GM13977 (cell line): ENCODE measurements around the gene RPS6KB2.

Experiments
- DNase-seq: peaks from one replicate; pipeline ENCODE4 v3.0.0; 2012; ENCODE audit warnings: low spot score
- in situ Hi-C: fragments of 300-500 bp; cut with MboI; formaldehyde crosslinking; loops from one replicate; pipeline ENCODE4 v1.12.0; 2022; ENCODE audit warnings: low sequenced_read_pairs, low pct_unique_long_range_greater_than_20kb, mixed read lengths, inconsistent platforms; ENCODE audit not compliant: unreplicated experiment
- TF ChIP-seq, protein P1 (sequence below): IDR thresholded peaks from 2 replicates; pipeline ENCODE4 v1.5.1; 2012; ENCODE audit warnings: mild to moderate bottlenecking, control low read depth; ENCODE audit not compliant: insufficient read depth; ENCODE audit errors: extremely low read depth, missing control alignments

The RPS6KB2 gene

DNA sequence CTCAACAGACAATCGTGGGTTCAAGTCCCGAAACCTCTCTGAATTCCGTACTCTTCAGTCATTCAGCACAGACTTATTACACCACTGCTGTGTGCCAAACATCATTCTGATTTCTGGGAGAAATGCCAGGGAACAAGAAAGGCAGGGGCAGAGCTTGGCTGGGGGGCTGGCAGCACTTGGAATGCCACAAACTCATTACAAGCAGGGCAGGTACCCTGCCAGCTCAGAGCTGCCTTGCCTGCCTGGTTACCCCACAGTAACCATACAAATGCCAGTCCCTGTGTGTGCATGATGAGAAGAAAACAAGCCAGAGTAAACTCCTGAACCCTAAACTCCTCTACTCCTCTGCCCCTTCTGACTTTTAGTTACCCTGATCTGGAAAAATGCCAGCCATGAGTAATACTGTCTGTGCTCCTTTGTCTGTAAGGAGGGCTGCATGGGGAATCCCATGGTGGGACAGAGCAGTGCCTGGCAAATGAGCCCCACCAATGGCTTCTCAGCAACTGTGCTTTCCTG lies 43.4 kb upstream of the RPS6KB2 start:
- no peak for DNase-seq
- in situ Hi-C loops, result loop anchor here (10.0 kb wide), 1 partner anchor 50 kb away; no protein-coding TSS in a partner anchor
- TF ChIP-seq, protein P1, sequence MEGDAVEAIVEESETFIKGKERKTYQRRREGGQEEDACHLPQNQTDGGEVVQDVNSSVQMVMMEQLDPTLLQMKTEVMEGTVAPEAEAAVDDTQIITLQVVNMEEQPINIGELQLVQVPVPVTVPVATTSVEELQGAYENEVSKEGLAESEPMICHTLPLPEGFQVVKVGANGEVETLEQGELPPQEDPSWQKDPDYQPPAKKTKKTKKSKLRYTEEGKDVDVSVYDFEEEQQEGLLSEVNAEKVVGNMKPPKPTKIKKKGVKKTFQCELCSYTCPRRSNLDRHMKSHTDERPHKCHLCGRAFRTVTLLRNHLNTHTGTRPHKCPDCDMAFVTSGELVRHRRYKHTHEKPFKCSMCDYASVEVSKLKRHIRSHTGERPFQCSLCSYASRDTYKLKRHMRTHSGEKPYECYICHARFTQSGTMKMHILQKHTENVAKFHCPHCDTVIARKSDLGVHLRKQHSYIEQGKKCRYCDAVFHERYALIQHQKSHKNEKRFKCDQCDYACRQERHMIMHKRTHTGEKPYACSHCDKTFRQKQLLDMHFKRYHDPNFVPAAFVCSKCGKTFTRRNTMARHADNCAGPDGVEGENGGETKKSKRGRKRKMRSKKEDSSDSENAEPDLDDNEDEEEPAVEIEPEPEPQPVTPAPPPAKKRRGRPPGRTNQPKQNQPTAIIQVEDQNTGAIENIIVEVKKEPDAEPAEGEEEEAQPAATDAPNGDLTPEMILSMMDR, result no peak

DNA sequence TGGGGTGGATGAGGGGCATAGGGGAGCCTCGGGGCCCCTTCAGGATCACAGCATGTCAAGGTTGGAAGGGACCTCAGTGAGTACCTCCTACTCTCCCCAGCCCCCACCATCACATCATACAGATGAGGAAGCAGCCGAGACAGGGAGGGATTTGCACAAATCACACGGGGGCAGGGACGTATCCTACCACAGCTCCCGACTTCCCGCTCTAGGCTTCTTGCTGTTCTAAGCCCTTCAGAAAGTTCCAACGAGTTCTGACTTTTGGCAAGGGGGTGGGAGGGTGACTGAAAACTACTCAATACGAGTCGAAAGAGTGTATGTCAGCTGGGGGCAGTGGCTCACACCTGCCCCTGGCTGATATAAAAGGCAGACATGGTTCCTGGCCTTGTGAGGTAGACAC lies 41.2 kb upstream of the RPS6KB2 start:
- TF ChIP-seq, protein P1, result no peak
- in situ Hi-C loops, result loop anchor here (10.0 kb wide), 1 partner anchor 52 kb away; no protein-coding TSS in a partner anchor
- no peak for DNase-seq

DNA sequence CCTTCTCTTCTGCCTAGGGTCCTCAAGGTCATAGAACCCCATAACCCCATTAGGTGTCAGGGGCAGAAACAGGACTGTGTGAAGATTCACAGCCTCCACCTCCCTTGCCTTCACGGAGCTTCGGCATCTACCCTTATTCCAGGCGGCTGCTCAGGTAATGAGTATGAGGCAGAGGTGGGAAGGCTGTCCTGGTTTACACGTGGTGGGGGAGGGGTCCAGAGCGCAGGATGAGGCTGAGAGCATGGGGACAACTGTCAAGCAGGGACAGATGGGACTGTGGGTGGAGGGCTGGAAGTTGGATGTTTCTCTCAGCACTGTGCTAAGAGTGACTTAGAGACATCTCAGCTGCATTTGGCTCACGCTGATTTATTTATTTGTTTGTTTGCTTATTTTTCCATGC lies 40.8 kb upstream of the RPS6KB2 start:
- DNase-seq, result no peak
- in situ Hi-C loops, result loop anchor here (10.0 kb wide), 1 partner anchor 53 kb away; no protein-coding TSS in a partner anchor

DNA sequence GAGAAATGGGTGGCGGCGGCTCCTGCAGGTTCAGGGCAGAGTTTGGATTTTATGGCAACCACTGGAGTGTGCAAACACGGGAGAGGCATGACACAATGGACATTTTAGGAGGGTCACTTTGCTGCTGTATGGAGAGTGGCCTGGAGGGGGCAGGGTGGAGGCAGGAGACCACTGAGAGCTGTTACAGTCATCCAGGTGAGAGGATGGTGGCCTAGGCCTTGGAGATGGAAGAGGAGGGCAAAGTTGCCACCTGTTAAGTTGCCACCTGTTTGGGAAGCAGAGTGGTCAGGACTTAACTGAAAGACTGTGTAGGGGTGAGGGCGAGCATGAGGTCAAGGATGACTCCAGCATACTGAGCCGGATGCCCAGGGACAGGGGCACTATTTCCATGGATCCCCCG lies 38.8 kb upstream of the RPS6KB2 start:
- peak; percentile 68 for DNase-seq
- TF ChIP-seq, protein P1, result peak; percentile 68
- in situ Hi-C loops, result loop anchor here (10.0 kb wide), 1 partner anchor 55 kb away; no protein-coding TSS in a partner anchor

More for the DNA sequence above, 40.8 kb upstream of the RPS6KB2 start:
- TF ChIP-seq, protein P1, result no peak

DNA sequence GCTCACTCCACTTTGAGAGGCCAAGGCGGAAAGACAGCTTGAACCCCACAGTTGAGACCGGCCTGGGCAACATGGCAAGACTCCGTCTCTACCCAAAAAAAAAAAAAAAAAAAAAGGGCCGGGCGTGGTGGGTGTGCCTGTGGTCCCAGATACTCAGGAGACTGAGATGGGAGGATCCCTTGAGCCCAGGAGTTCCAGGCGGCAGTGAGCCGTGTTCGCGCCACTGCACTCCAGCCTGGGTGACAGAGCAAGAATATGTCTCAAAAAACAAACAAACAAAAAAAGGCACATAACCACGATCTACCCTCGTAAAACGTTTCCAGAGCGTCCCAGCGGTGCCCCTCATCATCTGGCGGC lies 37.4 kb upstream of the RPS6KB2 start:
- DNase-seq, result no peak
- in situ Hi-C loops, result no loop called here
- TF ChIP-seq, protein P1, result no peak

DNA sequence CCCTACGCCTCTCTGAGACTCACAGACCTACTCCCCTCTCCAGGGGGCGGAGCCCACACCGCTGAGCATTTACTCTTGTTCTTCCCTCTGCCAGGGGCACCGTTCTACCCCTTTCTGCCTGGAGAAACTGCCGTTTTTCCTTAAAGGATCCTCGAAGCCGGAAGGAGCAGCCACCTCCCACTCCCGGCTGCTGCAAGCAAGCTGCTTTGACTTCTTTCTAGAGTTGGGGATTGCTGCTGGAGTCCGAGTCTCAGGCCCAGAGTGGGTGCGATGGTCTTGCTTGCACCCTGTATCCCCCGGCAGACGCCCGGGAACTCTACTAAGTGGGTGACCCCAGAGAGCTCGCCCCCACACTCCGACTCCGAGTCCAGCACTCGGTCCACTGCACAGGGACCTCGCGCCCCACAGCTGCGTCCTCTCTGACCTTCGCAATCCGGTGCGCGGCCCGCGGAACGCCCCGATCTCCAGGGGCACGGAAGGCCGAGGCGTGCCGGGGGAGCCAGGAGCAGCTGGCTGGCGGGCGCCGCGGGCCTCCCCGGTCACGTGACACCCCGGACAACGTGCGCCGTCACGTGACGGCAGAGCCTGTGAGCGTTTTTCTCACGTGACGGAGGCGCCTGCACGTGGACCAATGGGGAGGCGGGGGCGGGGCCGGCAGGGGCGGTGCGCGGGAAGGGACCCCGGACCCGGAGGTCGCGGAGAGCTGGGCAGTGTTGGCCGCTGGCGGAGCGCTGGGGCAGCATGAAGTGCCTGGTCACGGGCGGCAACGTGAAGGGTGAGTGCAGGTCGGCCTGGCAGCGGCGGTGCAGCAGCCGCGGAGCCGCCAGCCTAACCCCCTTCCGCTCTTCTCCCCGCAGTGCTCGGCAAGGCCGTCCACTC lies 36.8 kb upstream of the RPS6KB2 start, which contains the start of gene RAD9A:
Gene RAD9A (plus strand): TSS at position 683 of the 879 bp plus-strand sequence. CDS start 59 bp downstream, at position 742.
- TF ChIP-seq, protein P1, result no peak
- in situ Hi-C loops, result no loop called here
- peak; percentile 99 for DNase-seq
